NCI-H345 (cell line): Measurements from ENCODE around the gene DEPDC5.
"Not testable (repeated sequence)": the region's sequence is repeated elsewhere in the genome, so short reads cannot be mapped to it uniquely, and the experiment has no call there.

Source experiments
- DNase-seq: peaks from one replicate; lab custom pipeline; 2025; lab: John Stamatoyannopoulos, UW

Gene DEPDC5

GRCh38 chr22:31815383-31815814, 61.6 kb downstream of the DEPDC5 start:
- not testable (repeated sequence) for DNase-seq

- DNase-seq: no peak
These were observed 62.9 kb downstream of the DEPDC5 start for GRCh38 chr22:31816750-31817149.

- no peak for DNase-seq
These were observed 64.9 kb downstream of the DEPDC5 start for GRCh38 chr22:31818481-31819392.

GRCh38 chr22:31820655-31821054, 66.8 kb downstream of the DEPDC5 start:
- no peak for DNase-seq

GRCh38 chr22:31821572-31821971, 67.8 kb downstream of the DEPDC5 start:
- DNase-seq: no peak

- no peak for DNase-seq
These were observed 68.7 kb downstream of the DEPDC5 start for GRCh38 chr22:31822523-31822922.

- no peak for DNase-seq
These were observed 71.7 kb downstream of the DEPDC5 start for GRCh38 chr22:31825513-31825912.

GRCh38 chr22:31826443-31826842, 72.6 kb downstream of the DEPDC5 start:
- no peak for DNase-seq

- no peak for DNase-seq
These were observed 74.9 kb downstream of the DEPDC5 start for GRCh38 chr22:31828739-31829138.

GRCh38 chr22:31829505-31829904, 75.7 kb downstream of the DEPDC5 start:
- DNase-seq: no peak

GRCh38 chr22:31830721-31831070, 76.9 kb downstream of the DEPDC5 start:
- DNase-seq: no peak

- no peak for DNase-seq
These were observed 80.1 kb downstream of the DEPDC5 start for GRCh38 chr22:31833930-31834329.

- DNase-seq: no peak
These were observed 82.2 kb downstream of the DEPDC5 start for GRCh38 chr22:31836010-31836409.

- no peak for DNase-seq
These were observed 85.1 kb downstream of the DEPDC5 start for GRCh38 chr22:31838917-31839316.

- DNase-seq: no peak
These were observed 86.2 kb downstream of the DEPDC5 start for GRCh38 chr22:31839986-31840385.

- no peak for DNase-seq
These were observed 86.8 kb downstream of the DEPDC5 start for GRCh38 chr22:31840585-31840984.

- no peak for DNase-seq
These were observed 87.4 kb downstream of the DEPDC5 start for GRCh38 chr22:31841078-31841827.

- no peak for DNase-seq
These were observed 89.7 kb downstream of the DEPDC5 start for GRCh38 chr22:31843526-31843925.

GRCh38 chr22:31844941-31845340, 91.1 kb downstream of the DEPDC5 start:
- DNase-seq: no peak

GRCh38 chr22:31846161-31847115, 92.6 kb downstream of the DEPDC5 start:
- no peak for DNase-seq

- no peak for DNase-seq
These were observed 94.6 kb downstream of the DEPDC5 start for GRCh38 chr22:31848411-31848810.

GRCh38 chr22:31850135-31850534, 96.3 kb downstream of the DEPDC5 start:
- DNase-seq: no peak
